HL-60/S4 treated with retinoic acid at 250 ng/mL for 4 days and 3 days (cell line): ENCODE results near the gene GLTPD2.

ENCODE experiments used
- in situ Hi-C: fragments of 300-500 bp; cut with MboI; formaldehyde crosslinking; loops from 2 replicates; pipeline ENCODE4 v1.7.0; 2022; ENCODE audit warnings: low sequenced_read_pairs

The GLTPD2 gene

GRCh38 chr17:4788807-4789700, at the start of gene GLTPD2:
GLTPD2 (plus strand) TSS chr17:4788964; CDS start chr17:4789012, 48 bp downstream.
- in situ Hi-C loops, result no loop called here

GRCh38 chr17:4739122-4740024, 49.4 kb upstream of the GLTPD2 start, which contains the start of the genes CXCL16 and ZMYND15:
CXCL16 (minus strand) TSS chr17:4739928; CDS start chr17:4739339, 589 bp downstream.
ZMYND15 (plus strand) TSS chr17:4739833; CDS start chr17:4740549, 716 bp downstream.
- in situ Hi-C loops, result no loop called here

- in situ Hi-C loops, result no loop called here
Measured at GRCh38 chr17:4740025-4740351, 48.8 kb upstream of the GLTPD2 start.

- in situ Hi-C loops, result no loop called here
Measured at GRCh38 chr17:4740584-4740983, 48.2 kb upstream of the GLTPD2 start.

GRCh38 chr17:4741544-4741943, 47.2 kb upstream of the GLTPD2 start:
- in situ Hi-C loops, result no loop called here

- in situ Hi-C loops, result no loop called here
Measured at GRCh38 chr17:4742133-4742532, 46.6 kb upstream of the GLTPD2 start.

GRCh38 chr17:4742629-4743028, 46.1 kb upstream of the GLTPD2 start:
- in situ Hi-C loops, result no loop called here

- in situ Hi-C loops, result no loop called here
Measured at GRCh38 chr17:4743216-4743615, 45.5 kb upstream of the GLTPD2 start.

GRCh38 chr17:4743898-4744297, 44.9 kb upstream of the GLTPD2 start:
- in situ Hi-C loops, result no loop called here

- in situ Hi-C loops, result no loop called here
Measured at GRCh38 chr17:4744999-4745969, 43.5 kb upstream of the GLTPD2 start.

GRCh38 chr17:4747847-4748246, 40.9 kb upstream of the GLTPD2 start:
- in situ Hi-C loops, result no loop called here

GRCh38 chr17:4748686-4749085, 40.1 kb upstream of the GLTPD2 start:
- in situ Hi-C loops, result no loop called here

GRCh38 chr17:4750606-4751005, 38.2 kb upstream of the GLTPD2 start:
- in situ Hi-C loops, result no loop called here

- in situ Hi-C loops, result no loop called here
Measured at GRCh38 chr17:4751932-4752331, 36.8 kb upstream of the GLTPD2 start.

- in situ Hi-C loops, result no loop called here
Measured at GRCh38 chr17:4753392-4753791, 35.4 kb upstream of the GLTPD2 start.

- in situ Hi-C loops, result no loop called here
Measured at GRCh38 chr17:4759776-4760236, 29.0 kb upstream of the GLTPD2 start.

- in situ Hi-C loops, result no loop called here
Measured at GRCh38 chr17:4764595-4764994, 24.2 kb upstream of the GLTPD2 start.

GRCh38 chr17:4766201-4766600, 22.6 kb upstream of the GLTPD2 start:
- in situ Hi-C loops, result no loop called here

- in situ Hi-C loops, result no loop called here
Measured at GRCh38 chr17:4766723-4767122, 22.0 kb upstream of the GLTPD2 start.

- in situ Hi-C loops, result no loop called here
Measured at GRCh38 chr17:4768298-4768697, 20.5 kb upstream of the GLTPD2 start.
